SK-N-SH treated with all-trans-retinoic acid at 6 μM for 48 hours (cell line): ENCODE measurements around the gene RS1.

Experiments
- TOX ChIP-seq: fragments of 250-450 bp; sonication (Bioruptor Pico); IDR thresholded peaks from 2 replicates; pipeline ENCODE4 v1.8.0; 2021; ENCODE audit warnings: mild to moderate bottlenecking, moderate library complexity, borderline replicate concordance
- ZFP3 ChIP-seq: fragments of 250-450 bp; sonication (Bioruptor Pico); IDR thresholded peaks from 2 replicates; pipeline ENCODE4 v1.5.0; 2020; ENCODE audit warnings: mild to moderate bottlenecking, moderate library complexity

DNA sequence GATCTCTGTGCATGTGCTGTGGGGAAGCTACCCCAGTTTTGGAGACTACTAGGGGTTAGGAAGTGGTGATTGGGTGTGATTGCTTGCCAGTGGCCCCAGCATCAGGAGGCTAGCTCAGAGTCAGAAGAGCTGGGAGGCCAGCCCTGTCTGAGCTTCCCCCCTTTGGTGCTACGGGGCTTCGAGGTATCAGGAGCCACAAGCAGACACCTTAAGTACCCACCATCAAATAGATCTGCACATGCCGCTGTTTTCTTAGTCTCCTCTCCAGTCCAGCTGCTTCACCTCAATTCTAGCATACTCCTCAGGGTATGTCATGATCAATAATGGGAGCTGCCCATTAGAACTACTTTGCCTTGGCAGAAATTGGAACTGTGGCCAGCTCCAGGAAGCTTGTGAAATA is 24.7 kb upstream of the RS1 start:
- TF ChIP-seq TOX (CRISPR knock-in tag) (no peak), ZFP3 (CRISPR knock-in tag) (no peak)
